ENCODE data around the gene DNAJC16. TPM values are rescaled to one million over a fixed set of nuclear protein-coding genes. Genes with fewer than 3 reads are reported as not detected.

Gene DNAJC16
- total RNA-seq, 1 experiment from 2014 or later, result 8.3 TPM

DNA sequence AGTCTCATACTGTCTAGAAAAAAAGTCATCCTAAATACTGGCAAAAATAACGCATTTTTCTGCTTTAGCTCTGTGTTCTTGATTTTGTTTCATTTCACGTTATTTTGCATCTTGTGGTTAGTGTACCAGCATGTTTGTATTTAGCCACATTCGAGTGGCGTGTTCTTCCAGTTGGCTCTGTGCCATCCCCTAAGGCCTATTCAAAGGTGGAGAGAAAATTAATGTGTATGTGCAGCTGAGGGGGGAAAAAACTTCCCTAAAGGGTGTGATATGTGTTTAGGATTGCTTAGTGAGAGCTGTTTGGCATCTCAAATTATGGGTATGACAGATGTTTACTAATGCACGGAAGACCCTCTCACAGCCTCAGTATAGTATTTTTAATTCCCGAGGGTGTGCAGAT lies 12.1 kb downstream of the DNAJC16 start:
- DNase-seq (ENCODE audit: low read depth in 1 of 2, low spot score in 2 of 2), result no peak
- H3K27ac ChIP-seq, result no peak overlapping the region
- H3K9me3 ChIP-seq (replicated peaks), result peaks cover 3% of the 10 kb centered on the region; the same call in 1 of the 2 replicates
- no peak overlapping the region for H3K4me3 ChIP-seq
- H3K4me1 ChIP-seq (replicated peaks), result peaks cover 17% of the 10 kb centered on the region
- H3K27me3 ChIP-seq (replicated peaks), result no peaks in the 10 kb centered on the region
- H3K36me3 ChIP-seq, result peaks cover 75% of the 10 kb centered on the region

GRCh38 chr1:15540186-15540585 lies 13.5 kb downstream of the DNAJC16 start:
- Histone ChIP-seq H3K36me3 (peaks cover 72% of the 10 kb centered on the region), H3K9me3 (replicated peaks) (peaks cover 3% of the 10 kb centered on the region; the same call in 1 of the 2 replicates), H3K4me3 (no peak overlapping the region), H3K27me3 (replicated peaks) (no peaks in the 10 kb centered on the region), H3K27ac (peak overlapping the region; percentile 43), H3K4me1 (replicated peaks) (peaks cover 17% of the 10 kb centered on the region)
- DNase-seq (ENCODE audit: low read depth in 1 of 2, low spot score in 2 of 2), result peak in 1 of 2 experiments; percentile 63

DNA sequence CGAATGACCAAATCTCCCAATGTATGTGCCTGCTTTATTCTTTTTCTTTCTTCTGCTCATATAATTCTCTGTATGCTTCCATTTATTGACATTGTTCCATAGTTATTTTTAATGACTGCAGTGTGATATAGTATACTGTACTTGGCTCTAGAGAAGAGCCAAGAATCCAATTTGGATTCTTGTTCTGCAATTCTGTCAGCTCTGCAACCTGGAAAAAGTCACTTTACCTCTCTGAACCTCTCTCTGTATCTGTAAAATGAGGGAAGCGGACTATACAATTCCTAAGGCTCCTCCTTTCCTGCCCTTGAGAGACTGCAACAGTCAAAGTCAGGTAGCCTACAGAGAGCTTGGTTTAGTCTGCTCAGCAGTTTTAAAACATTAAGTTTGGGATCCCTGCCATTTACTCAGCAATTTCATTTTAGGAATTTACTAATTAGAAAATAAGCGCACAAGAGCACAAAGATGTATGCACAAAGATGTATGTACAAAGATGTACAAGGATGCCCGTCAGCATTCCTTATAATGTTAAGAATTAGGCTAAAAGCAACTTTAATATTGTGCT lies 14.7 kb downstream of the DNAJC16 start:
- Histone ChIP-seq H3K9me3 (replicated peaks) (peaks cover 3% of the 10 kb centered on the region; the same call in 1 of the 2 replicates), H3K4me1 (replicated peaks) (peaks cover 17% of the 10 kb centered on the region), H3K27me3 (replicated peaks) (no peaks in the 10 kb centered on the region), H3K27ac (no peak overlapping the region), H3K36me3 (peaks cover 73% of the 10 kb centered on the region), H3K4me3 (no peak overlapping the region)
- DNase-seq (ENCODE audit: low read depth in 1 of 2, low spot score in 2 of 2), result no peak

GRCh38 chr1:15542388-15543250 lies 16.0 kb downstream of the DNAJC16 start:
- H3K4me3 ChIP-seq, result no peak overlapping the region
- no peaks in the 10 kb centered on the region for H3K27me3 ChIP-seq (replicated peaks)
- peaks cover 3% of the 10 kb centered on the region; the same call in 1 of the 2 replicates for H3K9me3 ChIP-seq (replicated peaks)
- peaks cover 67% of the 10 kb centered on the region for H3K36me3 ChIP-seq
- DNase-seq (ENCODE audit: low read depth in 1 of 2, low spot score in 2 of 2), result no peak
- peaks cover 17% of the 10 kb centered on the region for H3K4me1 ChIP-seq (replicated peaks)
- H3K27ac ChIP-seq, result no peak overlapping the region

DNA sequence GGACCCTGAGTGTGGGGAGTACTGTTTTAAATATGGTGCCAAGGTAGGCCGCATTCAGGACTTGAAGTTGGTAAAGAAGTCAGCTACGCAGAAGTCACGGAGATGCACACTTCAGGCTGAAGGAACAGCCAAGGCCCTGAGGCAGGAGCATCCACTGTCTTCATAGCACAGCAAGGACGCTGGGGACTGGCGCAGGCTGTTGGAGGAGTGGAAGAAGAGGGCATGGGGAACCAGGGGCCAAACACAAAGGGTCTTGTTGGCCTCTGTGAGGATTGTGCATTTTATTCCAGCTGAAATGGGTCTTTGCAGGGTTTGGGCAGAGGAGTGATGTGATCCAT lies 16.6 kb downstream of the DNAJC16 start:
- peak in 1 of 2 experiments; percentile 2 for DNase-seq (ENCODE audit: low read depth in 1 of 2, low spot score in 2 of 2)
- H3K4me3 ChIP-seq, result no peak overlapping the region
- peaks cover 17% of the 10 kb centered on the region for H3K4me1 ChIP-seq (replicated peaks)
- no peaks in the 10 kb centered on the region for H3K27me3 ChIP-seq (replicated peaks)
- no peak overlapping the region for H3K27ac ChIP-seq
- peaks cover 73% of the 10 kb centered on the region for H3K36me3 ChIP-seq
- H3K9me3 ChIP-seq (replicated peaks), result peaks cover 3% of the 10 kb centered on the region; the same call in 1 of the 2 replicates

DNA sequence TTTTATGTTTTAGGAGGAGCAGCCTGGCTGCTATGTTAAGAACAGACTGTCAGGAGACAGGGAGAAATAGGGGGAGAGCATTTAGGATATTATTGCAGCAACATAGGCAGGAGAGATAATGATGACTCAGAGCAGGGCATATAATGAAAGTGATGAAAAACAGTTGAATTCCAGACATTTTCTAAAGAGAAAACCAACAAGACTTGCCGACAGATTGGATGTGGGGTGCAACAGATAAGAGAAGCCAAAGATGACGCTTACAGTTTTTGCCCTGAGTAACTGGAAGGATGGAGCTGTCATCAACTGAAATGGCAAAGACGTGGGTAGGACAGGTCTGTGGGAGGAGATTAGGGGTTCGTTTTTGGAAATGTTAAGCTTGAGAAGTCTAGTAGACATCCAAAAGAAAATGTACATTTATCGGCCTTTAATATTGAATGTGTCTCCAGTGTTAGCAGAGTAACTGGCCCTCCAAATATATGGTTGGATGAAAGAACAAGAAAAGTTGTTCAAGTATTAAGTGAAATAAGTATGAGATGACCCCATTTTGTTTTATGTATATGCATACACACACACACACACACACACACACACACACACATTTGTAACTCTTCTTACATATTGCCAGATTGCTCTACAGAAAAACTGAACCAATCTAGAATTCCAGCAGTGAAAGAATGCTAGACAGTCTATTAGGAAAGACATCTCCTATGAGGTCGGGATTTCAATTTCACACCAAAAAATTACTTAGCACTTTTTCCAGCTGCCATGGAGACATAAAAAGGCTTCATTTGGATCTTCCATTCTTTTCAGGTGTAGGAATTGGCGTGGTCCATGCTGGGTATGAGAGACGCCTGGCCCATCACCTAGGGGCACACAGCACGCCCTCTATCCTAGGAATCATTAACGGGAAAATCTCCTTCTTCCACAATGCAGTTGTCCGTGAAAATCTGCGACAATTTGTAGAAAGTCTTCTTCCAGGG lies 17.2 kb downstream of the DNAJC16 start:
- H3K36me3 ChIP-seq, result peaks cover 70% of the 10 kb centered on the region
- peaks cover 3% of the 10 kb centered on the region; the same call in 1 of the 2 replicates for H3K9me3 ChIP-seq (replicated peaks)
- peak in 1 of 2 experiments; percentile 6 for DNase-seq (ENCODE audit: low read depth in 1 of 2, low spot score in 2 of 2)
- no peak overlapping the region for H3K27ac ChIP-seq
- peaks cover 17% of the 10 kb centered on the region for H3K4me1 ChIP-seq (replicated peaks)
- H3K4me3 ChIP-seq, result no peak overlapping the region
- H3K27me3 ChIP-seq (replicated peaks), result no peaks in the 10 kb centered on the region

- Histone ChIP-seq H3K27ac (no peak overlapping the region), H3K36me3 (peaks cover 57% of the 10 kb centered on the region), H3K27me3 (replicated peaks) (no peaks in the 10 kb centered on the region), H3K4me3 (no peak overlapping the region), H3K9me3 (replicated peaks) (no peaks in the 10 kb centered on the region), H3K4me1 (replicated peaks) (peaks cover 9% of the 10 kb centered on the region)
- DNase-seq (ENCODE audit: low read depth in 1 of 2, low spot score in 2 of 2), result no peak
Observed at GRCh38 chr1:15546641-15547040, 20.0 kb downstream of the DNAJC16 start.

DNA sequence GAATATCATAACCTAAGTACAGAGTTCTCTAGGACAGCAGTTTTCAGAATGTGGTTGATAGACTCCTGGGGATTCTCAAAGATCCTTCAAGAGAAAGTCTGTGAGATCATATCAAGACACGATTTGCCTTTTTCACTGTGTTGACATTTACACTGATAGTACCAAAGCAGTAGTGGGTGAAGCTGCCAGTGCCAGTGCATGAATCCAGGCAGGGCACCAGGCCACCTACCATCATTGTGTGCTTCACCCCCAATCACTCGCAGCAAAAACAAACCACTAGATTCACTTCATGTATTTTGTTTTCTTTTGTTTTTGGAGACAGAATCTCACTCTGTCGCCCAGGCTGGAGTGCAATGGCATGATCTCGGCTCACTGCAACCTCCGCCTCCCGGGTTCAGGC lies 23.9 kb downstream of the DNAJC16 start:
- Histone ChIP-seq H3K9me3 (replicated peaks) (no peaks in the 10 kb centered on the region), H3K4me1 (replicated peaks) (no peaks in the 10 kb centered on the region), H3K27me3 (replicated peaks) (no peaks in the 10 kb centered on the region), H3K27ac (no peak overlapping the region), H3K4me3 (no peak overlapping the region), H3K36me3 (peaks cover 25% of the 10 kb centered on the region)
- DNase-seq (ENCODE audit: low read depth in 1 of 2, low spot score in 2 of 2), result no peak

GRCh38 chr1:15557008-15557407 lies 30.4 kb downstream of the DNAJC16 start:
- Histone ChIP-seq H3K27ac (no peak overlapping the region), H3K36me3 (peaks cover 26% of the 10 kb centered on the region), H3K4me1 (replicated peaks) (no peaks in the 10 kb centered on the region), H3K27me3 (replicated peaks) (no peaks in the 10 kb centered on the region), H3K4me3 (no peak overlapping the region), H3K9me3 (replicated peaks) (no peaks in the 10 kb centered on the region)
- DNase-seq (ENCODE audit: low read depth in 1 of 2, low spot score in 2 of 2), result no peak

GRCh38 chr1:15557594-15557993 lies 30.9 kb downstream of the DNAJC16 start:
- H3K4me3 ChIP-seq, result no peak overlapping the region
- no peak overlapping the region for H3K27ac ChIP-seq
- H3K27me3 ChIP-seq (replicated peaks), result no peaks in the 10 kb centered on the region
- H3K36me3 ChIP-seq, result peaks cover 30% of the 10 kb centered on the region
- no peak for DNase-seq (ENCODE audit: low read depth in 1 of 2, low spot score in 2 of 2)
- H3K4me1 ChIP-seq (replicated peaks), result no peaks in the 10 kb centered on the region
- no peaks in the 10 kb centered on the region for H3K9me3 ChIP-seq (replicated peaks)

DNA sequence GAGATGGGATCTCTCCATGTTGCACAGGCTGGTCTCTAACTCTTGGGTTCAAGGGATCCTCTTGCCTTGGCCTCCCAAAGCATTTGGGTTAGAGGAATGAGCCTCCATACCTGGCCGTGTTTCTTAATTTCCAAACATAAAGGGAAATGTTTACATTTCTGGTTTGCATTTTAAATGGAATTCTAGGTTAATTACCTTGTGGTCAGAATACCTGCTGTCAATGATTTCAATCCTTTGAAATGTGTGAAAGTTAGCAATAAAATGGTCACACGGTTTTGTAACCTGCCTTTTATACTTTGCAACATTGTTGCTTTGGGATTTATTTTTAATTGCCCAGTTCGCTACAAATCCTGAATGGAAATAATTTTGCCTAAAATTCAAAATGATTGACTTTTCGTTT lies 31.9 kb downstream of the DNAJC16 start:
- Histone ChIP-seq H3K27me3 (replicated peaks) (no peaks in the 10 kb centered on the region), H3K4me3 (no peak overlapping the region), H3K36me3 (peaks cover 38% of the 10 kb centered on the region), H3K4me1 (replicated peaks) (no peaks in the 10 kb centered on the region), H3K9me3 (replicated peaks) (no peaks in the 10 kb centered on the region), H3K27ac (no peak overlapping the region)
- no peak for DNase-seq (ENCODE audit: low read depth in 1 of 2, low spot score in 2 of 2)

- Histone ChIP-seq H3K4me1 (replicated peaks) (no peaks in the 10 kb centered on the region), H3K27ac (no peak overlapping the region), H3K27me3 (replicated peaks) (no peaks in the 10 kb centered on the region), H3K4me3 (no peak overlapping the region), H3K36me3 (peaks cover 42% of the 10 kb centered on the region), H3K9me3 (replicated peaks) (no peaks in the 10 kb centered on the region)
- DNase-seq (ENCODE audit: low read depth in 1 of 2, low spot score in 2 of 2), result no peak
Observed at GRCh38 chr1:15559189-15559810, 32.7 kb downstream of the DNAJC16 start.

DNA sequence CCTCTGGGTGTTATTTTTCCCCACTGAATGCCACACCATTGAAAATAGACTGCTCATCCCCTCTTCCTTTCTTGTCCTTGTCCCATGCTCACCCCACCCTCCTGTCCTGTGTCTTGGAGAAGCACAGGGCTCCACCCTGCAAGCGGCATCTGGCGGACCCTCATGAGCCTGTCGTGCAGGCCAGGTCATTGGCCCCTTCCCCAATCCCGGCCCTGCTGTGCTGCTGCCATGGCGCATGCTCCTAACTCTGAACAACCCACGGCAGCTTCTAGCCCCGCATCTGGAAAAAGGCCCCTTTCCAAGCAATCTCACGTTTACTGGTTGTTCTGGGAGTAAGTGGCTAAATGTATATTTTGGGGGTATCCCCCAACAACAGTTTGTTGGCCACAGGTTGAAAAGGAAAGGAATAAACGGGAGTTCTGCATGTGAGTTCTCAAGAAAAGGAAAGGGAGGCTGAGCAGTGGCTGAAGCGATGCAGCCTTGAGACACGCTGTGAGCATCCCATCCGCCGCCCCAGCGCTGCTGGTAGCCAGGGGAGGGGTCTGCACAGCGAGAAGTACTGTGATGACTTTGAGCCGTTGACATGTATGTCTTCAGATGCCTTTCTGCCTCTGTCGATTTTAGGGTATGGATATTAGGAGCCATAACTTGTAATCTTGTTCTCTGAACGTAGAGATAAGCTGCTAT lies 41.9 kb downstream of the DNAJC16 start:
- Histone ChIP-seq H3K27ac (no peak overlapping the region), H3K9me3 (replicated peaks) (no peaks in the 10 kb centered on the region), H3K36me3 (peaks cover 47% of the 10 kb centered on the region), H3K4me3 (no peak overlapping the region), H3K27me3 (replicated peaks) (no peaks in the 10 kb centered on the region), H3K4me1 (replicated peaks) (no peaks in the 10 kb centered on the region)
- no peak for DNase-seq (ENCODE audit: low read depth in 1 of 2, low spot score in 2 of 2)
